GM12874 (cell line): ENCODE data around the gene SPATC1L.

ENCODE experiments used
- TF ChIP-seq, protein P1 (sequence below): IDR thresholded peaks from 2 replicates; pipeline ENCODE4 v1.5.1; 2011; ENCODE audit warnings: low read depth, mild to moderate bottlenecking, control low read depth, low read length, moderate library complexity; ENCODE audit not compliant: insufficient read depth

SPATC1L gene

DNA sequence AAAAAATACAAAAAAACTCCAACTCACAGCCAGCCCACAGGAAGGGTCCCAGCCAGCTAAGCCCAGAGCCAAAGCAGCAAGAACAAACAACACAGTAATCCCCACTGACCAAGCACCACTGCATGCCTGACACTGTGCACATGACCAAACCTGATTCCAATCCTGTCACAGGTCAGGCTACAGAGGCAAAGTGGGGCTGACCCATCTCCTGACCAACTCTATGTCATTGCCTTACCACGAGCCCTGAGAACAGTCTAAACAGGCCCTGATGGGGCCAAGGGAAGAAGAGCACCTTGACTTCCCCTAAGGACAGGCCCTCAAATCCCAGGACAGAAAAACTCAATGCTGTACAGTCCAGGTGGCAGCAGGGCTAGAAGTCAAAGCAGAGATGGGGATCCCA lies 41.9 kb upstream of the SPATC1L start:
- TF ChIP-seq, protein P1, sequence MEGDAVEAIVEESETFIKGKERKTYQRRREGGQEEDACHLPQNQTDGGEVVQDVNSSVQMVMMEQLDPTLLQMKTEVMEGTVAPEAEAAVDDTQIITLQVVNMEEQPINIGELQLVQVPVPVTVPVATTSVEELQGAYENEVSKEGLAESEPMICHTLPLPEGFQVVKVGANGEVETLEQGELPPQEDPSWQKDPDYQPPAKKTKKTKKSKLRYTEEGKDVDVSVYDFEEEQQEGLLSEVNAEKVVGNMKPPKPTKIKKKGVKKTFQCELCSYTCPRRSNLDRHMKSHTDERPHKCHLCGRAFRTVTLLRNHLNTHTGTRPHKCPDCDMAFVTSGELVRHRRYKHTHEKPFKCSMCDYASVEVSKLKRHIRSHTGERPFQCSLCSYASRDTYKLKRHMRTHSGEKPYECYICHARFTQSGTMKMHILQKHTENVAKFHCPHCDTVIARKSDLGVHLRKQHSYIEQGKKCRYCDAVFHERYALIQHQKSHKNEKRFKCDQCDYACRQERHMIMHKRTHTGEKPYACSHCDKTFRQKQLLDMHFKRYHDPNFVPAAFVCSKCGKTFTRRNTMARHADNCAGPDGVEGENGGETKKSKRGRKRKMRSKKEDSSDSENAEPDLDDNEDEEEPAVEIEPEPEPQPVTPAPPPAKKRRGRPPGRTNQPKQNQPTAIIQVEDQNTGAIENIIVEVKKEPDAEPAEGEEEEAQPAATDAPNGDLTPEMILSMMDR: no peak

DNA sequence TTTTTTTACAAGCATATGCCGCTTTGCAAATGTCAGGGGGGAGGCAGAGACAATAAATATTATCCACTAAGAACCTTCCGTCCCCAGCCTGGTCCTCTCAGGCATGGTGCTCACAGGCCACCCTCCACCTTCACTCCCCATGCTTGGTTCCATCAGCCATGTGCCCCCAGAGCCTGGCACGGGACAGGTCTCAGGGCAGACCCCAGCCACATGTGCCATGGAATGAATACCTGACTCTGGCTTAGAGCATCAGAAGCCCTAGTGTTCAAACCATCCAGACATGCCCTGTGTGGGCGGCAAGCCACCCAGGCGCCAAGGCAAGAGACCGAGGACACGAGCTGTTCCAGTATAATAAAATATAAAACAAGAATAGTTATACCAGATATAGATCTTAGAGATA lies 39.0 kb upstream of the SPATC1L start:
- TF ChIP-seq, protein P1: no peak

DNA sequence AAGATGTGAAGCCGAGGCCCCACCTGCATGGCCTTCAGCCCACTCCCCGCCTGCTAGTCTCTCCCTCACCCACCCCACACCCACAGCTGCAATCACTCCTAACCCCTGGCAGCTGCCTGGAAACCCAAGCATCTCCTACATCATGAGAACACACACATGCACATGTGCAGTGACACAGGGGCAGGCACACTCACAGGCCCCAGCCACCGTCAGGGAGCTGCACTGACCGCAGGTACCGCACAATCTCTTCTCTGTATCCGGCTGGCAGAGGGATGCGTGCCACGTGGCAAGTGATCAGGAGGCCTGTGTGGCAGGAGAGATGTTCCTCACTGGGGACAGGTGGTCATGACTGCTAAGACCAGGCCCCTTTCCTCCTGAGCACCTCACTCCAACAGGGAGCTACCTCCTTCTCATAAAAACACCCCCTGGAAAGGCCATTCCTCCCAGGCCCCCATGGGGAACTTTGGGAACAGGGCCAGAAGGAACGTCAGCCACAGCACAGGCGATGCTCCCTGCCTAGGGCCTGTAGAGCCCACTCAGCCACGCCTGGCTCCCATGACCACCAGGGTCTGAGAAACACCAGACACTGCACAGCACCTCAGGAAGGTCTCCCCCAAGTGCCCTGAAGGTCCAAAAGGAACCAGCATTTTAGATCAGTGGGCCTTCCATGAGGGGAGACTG lies 38.3 kb upstream of the SPATC1L start:
- TF ChIP-seq, protein P1: no peak

DNA sequence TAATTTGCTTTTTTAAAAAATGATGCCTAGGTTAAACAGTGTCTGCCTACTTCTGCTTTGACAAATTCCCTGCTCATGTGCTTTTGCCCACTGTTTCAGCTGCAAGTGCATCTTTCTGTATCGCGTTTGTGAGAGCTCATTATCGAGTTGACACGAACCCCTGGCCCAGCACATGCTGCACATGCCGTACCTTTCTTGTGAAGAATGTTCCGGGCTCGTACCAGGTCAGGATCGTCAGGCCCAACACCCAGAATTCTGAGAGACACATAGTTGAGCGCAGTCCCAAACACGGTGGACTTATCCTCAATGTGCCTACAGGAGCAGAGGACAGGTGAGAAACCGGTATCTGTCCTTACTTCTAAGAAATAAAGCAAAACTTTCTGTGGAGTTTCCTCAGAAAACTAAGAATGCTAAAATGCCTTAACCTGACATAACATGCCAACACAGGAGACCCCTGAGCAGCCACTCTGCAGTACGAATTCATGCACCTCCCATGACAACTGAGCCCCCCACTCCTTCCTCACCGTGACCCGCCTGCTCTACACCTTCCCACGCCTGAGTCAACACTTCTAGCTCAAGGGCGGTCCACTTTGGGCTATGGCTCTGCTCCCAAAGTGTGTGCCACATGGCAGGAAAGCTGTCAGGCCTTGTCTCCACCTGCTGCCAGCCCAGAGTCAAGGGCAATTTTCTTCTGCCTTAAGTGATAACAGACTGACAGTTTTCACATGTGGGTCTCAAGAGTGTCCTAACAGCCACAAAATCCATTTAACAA lies 37.6 kb upstream of the SPATC1L start:
- TF ChIP-seq, protein P1: no peak

DNA sequence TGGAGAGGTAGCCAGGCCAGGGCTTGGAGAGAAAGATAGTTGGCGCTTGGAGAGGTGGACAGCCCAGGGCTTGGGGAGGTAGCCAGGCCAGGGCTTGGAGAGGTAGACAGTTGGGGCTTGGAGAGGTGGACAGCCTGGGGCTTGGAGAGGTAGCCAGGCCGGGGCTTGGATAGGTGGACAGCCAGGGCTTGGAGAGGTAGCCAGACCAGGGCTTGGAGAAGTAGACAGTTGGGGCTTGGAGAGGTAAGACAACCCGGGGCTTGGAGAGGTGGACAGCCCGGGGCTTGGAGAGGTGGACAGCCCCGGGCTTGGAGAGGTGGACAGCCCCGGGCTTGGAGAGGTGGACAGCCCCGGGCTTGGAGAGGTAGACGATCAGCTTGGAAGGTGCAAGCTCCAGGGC lies 36.6 kb upstream of the SPATC1L start:
- TF ChIP-seq, protein P1: no peak

DNA sequence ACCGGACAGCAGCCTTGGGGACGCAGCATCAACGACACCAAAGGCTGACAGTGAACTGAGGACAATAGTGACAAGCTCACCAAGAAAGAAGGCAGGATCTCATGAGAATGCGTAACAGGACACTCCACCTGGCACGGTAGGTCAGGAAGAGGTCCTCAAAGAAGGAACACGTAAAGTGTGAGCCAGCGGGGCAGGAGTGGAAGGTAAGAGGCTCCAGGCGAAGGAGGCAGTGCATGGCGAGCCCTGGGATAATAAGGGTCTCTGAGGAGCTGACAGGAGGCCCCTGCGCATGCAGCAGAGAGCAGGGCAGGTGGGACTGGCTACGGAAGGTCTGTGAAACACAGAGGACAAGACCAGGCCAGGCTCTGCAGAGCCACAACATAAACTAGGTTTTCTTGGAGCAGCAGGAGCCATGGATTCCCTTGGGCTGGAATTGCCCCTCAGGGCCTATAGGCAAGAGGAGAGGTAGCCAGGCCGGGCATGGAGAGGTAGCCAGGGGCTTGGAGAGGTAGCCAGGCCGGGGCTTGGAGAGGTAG lies 36.1 kb upstream of the SPATC1L start:
- TF ChIP-seq, protein P1: no peak

DNA sequence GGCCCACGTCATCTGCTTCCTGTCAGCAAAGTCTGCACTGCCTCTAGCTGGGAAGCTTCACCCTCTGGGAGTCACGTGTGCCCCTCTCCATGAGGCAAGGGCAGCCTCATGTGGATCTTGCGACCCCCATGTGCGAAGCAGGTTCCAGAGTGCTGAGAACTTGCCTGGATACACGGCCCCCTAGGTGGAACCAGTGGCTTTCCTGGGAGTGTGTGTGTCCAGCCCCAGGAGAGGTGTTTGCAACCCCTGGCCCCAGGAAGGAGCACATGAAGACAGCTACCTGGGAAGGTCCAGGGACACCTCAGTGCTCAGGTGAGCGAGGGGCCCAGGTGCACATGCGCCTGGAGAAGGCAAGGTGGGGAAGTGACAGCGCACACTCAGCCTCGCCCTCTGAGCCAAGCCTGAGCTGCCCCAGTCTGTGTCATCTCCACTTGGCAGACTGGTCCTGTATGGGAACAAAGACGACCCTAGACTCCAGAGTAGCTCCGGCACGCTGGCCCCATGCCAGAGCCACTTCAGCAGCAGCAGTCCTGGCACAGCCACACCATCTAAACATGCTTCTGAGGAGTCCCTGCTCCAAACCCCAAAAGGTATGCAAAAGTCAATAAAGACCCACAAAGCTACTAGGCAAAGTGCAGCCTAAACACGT lies 35.5 kb upstream of the SPATC1L start:
- TF ChIP-seq, protein P1: no peak
